GM12873 (cell line): Measurements from ENCODE around the gene WDR70.

Experiments used
- CTCF ChIP-seq: IDR thresholded peaks from 2 replicates; pipeline ENCODE4 v1.5.1; 2012; ENCODE audit warnings: low read depth, mild to moderate bottlenecking, moderate library complexity, low read length, control low read depth; ENCODE audit not compliant: insufficient read depth; ENCODE audit errors: missing control alignments

WDR70 gene

GRCh38 chr5:37506722-37507121 lies 127.6 kb downstream of the WDR70 start:
- TF ChIP-seq CTCF, result no peak

DNA sequence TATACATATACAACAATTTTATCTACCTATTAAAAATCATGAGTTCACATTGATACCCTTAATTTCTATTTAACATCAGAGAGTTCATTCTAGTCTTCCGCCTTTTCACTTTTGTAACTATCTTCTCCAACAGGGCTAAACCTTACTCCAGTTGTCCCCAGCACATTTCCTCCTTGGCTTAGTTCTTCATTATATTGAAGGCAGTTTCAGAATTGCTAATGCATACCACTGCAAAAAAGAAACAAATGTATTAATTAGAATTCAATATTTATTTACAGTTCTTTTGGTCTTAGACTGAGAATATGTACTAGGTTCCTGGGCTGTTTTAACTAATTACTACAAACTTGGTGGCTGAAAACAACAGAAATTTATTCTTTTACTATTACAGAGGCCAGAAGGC lies 132.5 kb downstream of the WDR70 start:
- TF ChIP-seq CTCF, result no peak

DNA sequence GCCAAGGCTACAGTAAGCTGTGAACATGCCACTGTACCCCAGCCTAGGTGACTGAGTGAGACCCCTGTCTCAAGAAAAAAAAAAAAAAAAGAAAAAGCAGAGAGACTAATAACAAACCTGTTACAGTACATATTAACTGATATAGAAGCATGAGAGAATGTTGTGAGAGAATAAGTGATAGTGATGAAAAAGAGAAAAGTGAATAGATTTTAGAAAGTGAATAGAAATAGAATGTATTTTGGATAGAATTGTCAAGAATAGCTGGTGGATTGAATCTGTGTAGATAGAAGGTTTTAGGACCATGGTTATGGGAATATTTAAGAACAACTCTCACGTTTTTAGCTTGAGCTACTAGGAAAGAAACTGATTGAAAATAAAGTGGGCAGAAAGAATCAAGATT lies 135.8 kb downstream of the WDR70 start:
- TF ChIP-seq CTCF, result no peak

DNA sequence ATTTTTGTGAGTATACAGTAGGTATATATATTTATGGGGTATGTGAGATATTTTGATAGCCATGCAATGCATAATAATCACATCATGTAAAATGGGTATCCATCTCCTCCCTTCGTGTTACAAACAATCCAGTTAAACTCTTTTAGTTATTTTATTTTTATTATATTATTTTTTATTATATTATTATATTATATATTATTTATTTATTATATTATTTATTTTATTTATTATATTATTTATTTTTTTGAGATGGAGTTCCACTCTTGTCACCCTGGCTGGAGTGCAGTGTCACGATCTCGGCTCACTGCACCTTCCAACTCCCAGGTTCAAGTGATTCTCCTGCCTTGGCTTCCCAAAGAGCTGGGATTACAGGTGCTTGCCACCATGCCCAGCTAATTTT lies 138.6 kb downstream of the WDR70 start:
- TF ChIP-seq CTCF, result no peak

- no peak for TF ChIP-seq CTCF
Measured at GRCh38 chr5:37519304-37519703, 140.2 kb downstream of the WDR70 start.

GRCh38 chr5:37519807-37520206 lies 140.7 kb downstream of the WDR70 start:
- TF ChIP-seq CTCF, result no peak

GRCh38 chr5:37520811-37521210 lies 141.7 kb downstream of the WDR70 start:
- TF ChIP-seq CTCF, result no peak
